Common myeloid progenitor, CD34-positive (primary cell): ENCODE results near the gene DCLRE1B.
"Not testable (repeated sequence)": the region's sequence is repeated elsewhere in the genome, so short reads cannot be mapped to it uniquely, and the experiment has no call there.

Source experiments
- CTCF ChIA-PET: fragments of 350-600 bp; sonication (Branson Sonifier 250); formaldehyde crosslinking; loops from one replicate; lab custom pipeline; 2021; ENCODE audit warnings: antibody characterized with exemption; lab: Charles Lee
- POLR2A ChIA-PET: fragments of 350-600 bp; sonication (Branson Sonifier 250); formaldehyde crosslinking; loops from one replicate; lab custom pipeline; 2021; ENCODE audit warnings: antibody characterized with exemption; lab: Charles Lee
- DNase-seq, 3 donors: peaks; one replicate each; pipeline versions ENCODE4 v3.0.0 to v3.0.0-alpha.2; 2013
- H3K27ac ChIP-seq, 2 experiments: 1 replicate in 1 of 2; 2 replicates in 1 of 2; pipeline ENCODE4 v1.7.0; 2013; ENCODE audit warnings: inconsistent platforms in 2 of 2, low read length in 2 of 2, mild to moderate bottlenecking in 2 of 2, low read depth in 1 of 2, moderate library complexity in 1 of 2; ENCODE audit not compliant: severe bottlenecking in 2 of 2, insufficient read depth in 1 of 2, poor library complexity in 1 of 2
- H3K27me3 ChIP-seq, 5 experiments: replicated peaks in 2 of 5; 1 replicate in 3 of 5; 2 replicates in 2 of 5; pipeline versions ENCODE4 v1.6.1 to v1.7.0; 2013; ENCODE audit warnings: low read length in 4 of 5, mild to moderate bottlenecking in 2 of 5, moderate library complexity in 2 of 5, inconsistent platforms in 1 of 5; ENCODE audit not compliant: insufficient read depth in 5 of 5, control insufficient read depth in 4 of 5
- H3K36me3 ChIP-seq, 4 experiments: 1 replicate in 2 of 4; 2 replicates in 2 of 4; pipeline versions ENCODE4 v1.6.1 to v1.7.0; 2013; ENCODE audit warnings: low read length in 3 of 4, control low read depth in 1 of 4, mild to moderate bottlenecking in 1 of 4; ENCODE audit not compliant: control insufficient read depth in 4 of 4, insufficient read depth in 4 of 4
- H3K4me1 ChIP-seq, 4 experiments: 1 replicate in 3 of 4; 2 replicates in 1 of 4; pipeline versions ENCODE4 v1.6.1 to v1.7.1; 2013; ENCODE audit warnings: low read length in 3 of 4, mild to moderate bottlenecking in 3 of 4, control low read depth in 1 of 4, inconsistent platforms in 1 of 4, moderate library complexity in 1 of 4; ENCODE audit not compliant: control insufficient read depth in 4 of 4, insufficient read depth in 4 of 4; ENCODE audit errors: control extremely low read depth in 1 of 4
- H3K4me3 ChIP-seq, 7 experiments: 1 replicate in 4 of 7; 2 replicates in 3 of 7; pipeline versions ENCODE4 v1.5.1 to v1.7.0; 2013; ENCODE audit warnings: mild to moderate bottlenecking in 7 of 7, low read length in 6 of 7, moderate library complexity in 6 of 7, inconsistent platforms in 2 of 7, low read depth in 2 of 7, control low read depth in 1 of 7; ENCODE audit not compliant: insufficient read depth in 4 of 7, control insufficient read depth in 1 of 7; ENCODE audit errors: extremely low read depth in 1 of 7
- H3K9me3 ChIP-seq, 5 experiments: 1 replicate in 4 of 5; 2 replicates in 1 of 5; pipeline versions ENCODE4 v1.6.1 to v1.7.1; 2013; ENCODE audit warnings: low read length in 4 of 5, mild to moderate bottlenecking in 2 of 5, inconsistent platforms in 1 of 5, low read depth in 1 of 5, moderate library complexity in 1 of 5; ENCODE audit not compliant: control insufficient read depth in 4 of 5, insufficient read depth in 2 of 5; ENCODE audit errors: control extremely low read depth in 1 of 5
- WGBS: methylation state at CpG from one replicate; pipeline ENCODE4 v1.1.5; 2013; ENCODE audit not compliant: insufficient coverage; 5-methylcytosine and 5-hydroxymethylcytosine counted together

DCLRE1B gene

GRCh38 chr1:113945329-113945728 is 40.2 kb downstream of the DCLRE1B start:
- no CpG with 5 or more reads among the region's 1 CpG for WGBS
- POLR2A ChIA-PET: no interaction called here
- H3K27ac ChIP-seq: no peak overlapping the region
- peaks cover 30 to 47% (median 41%) of the 10 kb centered on the region in 4 experiments for H3K4me1 ChIP-seq
- H3K4me3 ChIP-seq: no peak overlapping the region
- no peak for DNase-seq
- CTCF ChIA-PET: interaction anchor here (5.9 to 18.7 kb wide), 3 partner anchors 6 to 110 kb away, joined by 34 to 212 read pairs (median 212); partner anchors contain the start of gene HIPK1
- peaks cover 0 to 5% (median 0%) of the 10 kb centered on the region in 5 experiments for H3K9me3 ChIP-seq
- no peaks in the 10 kb centered on the region for H3K27me3 ChIP-seq
- peaks cover 11 to 41% (median 26%) of the 10 kb centered on the region in 4 experiments for H3K36me3 ChIP-seq

GRCh38 chr1:113946112-113946511 is 41.0 kb downstream of the DCLRE1B start:
- H3K9me3 ChIP-seq: peaks cover 0 to 5% (median 0%) of the 10 kb centered on the region in 5 experiments
- 38% methylated on average over 1 of the region's 1 CpG for WGBS
- ChIA-PET POLR2A (no interaction called here), CTCF (interaction anchor here (0.9 to 12.4 kb wide), 9 partner anchors 10 to 158 kb away, joined by 3 to 212 read pairs (median 5); partner anchors contain the start of genes AP4B1 and HIPK1)
- peaks cover 11 to 33% (median 23%) of the 10 kb centered on the region in 4 experiments for H3K36me3 ChIP-seq
- H3K4me1 ChIP-seq: peaks cover 26 to 39% (median 33%) of the 10 kb centered on the region in 4 experiments
- H3K27ac ChIP-seq: peak overlapping the region in 1 of 2 experiments; percentile 67
- no peak overlapping the region for H3K4me3 ChIP-seq
- DNase-seq: no peak
- no peaks in the 10 kb centered on the region for H3K27me3 ChIP-seq

GRCh38 chr1:113946678-113947387 is 41.7 kb downstream of the DCLRE1B start:
- ChIA-PET POLR2A (interaction anchor here (3.0 kb wide), 1 partner anchor 17 kb away, joined by 22 read pairs; the partner anchor contains the start of gene HIPK1), CTCF (interaction anchor here (0.9 to 12.4 kb wide), 11 partner anchors 11 to 158 kb away, joined by 3 to 212 read pairs (median 4); partner anchors contain the start of genes AP4B1 and HIPK1)
- Histone ChIP-seq H3K9me3 (peaks cover 0 to 5% (median 0%) of the 10 kb centered on the region in 5 experiments), H3K4me3 (peak overlapping the region in 3 of 7 experiments; percentile 19 to 40 (median 35)), H3K27me3 (no peaks in the 10 kb centered on the region), H3K36me3 (peaks cover 8 to 33% (median 23%) of the 10 kb centered on the region in 4 experiments), H3K27ac (peak overlapping the region; percentile 1 to 67), H3K4me1 (peaks cover 26 to 38% (median 31%) of the 10 kb centered on the region in 4 experiments)
- WGBS: 45% methylated on average over 2 of the region's 3 CpGs
- no peak for DNase-seq

- H3K4me1 ChIP-seq: peaks cover 26 to 38% (median 31%) of the 10 kb centered on the region in 4 experiments
- H3K4me3 ChIP-seq: peak overlapping the region in 3 of 7 experiments; percentile 19 to 40 (median 35)
Observed at GRCh38 chr1:113947388-113948107, 42.4 kb downstream of the DCLRE1B start.

GRCh38 chr1:113948151-113948550 is 43.0 kb downstream of the DCLRE1B start:
- peaks cover 26 to 38% (median 31%) of the 10 kb centered on the region in 4 experiments for H3K4me1 ChIP-seq
- CTCF ChIA-PET: interaction anchor here (0.7 to 12.4 kb wide), 10 partner anchors 8 to 113 kb away, joined by 3 to 212 read pairs (median 6); partner anchors contain the start of genes AP4B1 and HIPK1

More at GRCh38 chr1:113947388-113948107, 42.4 kb downstream of the DCLRE1B start:
- Histone ChIP-seq H3K27ac (peak overlapping the region; percentile 1 to 67), H3K36me3 (peaks cover 5 to 29% (median 18%) of the 10 kb centered on the region in 4 experiments), H3K9me3 (peaks cover 0 to 5% (median 0%) of the 10 kb centered on the region in 5 experiments), H3K27me3 (no peaks in the 10 kb centered on the region)
- ChIA-PET POLR2A (interaction anchor here (3.0 kb wide), 1 partner anchor 18 kb away, joined by 22 read pairs; the partner anchor contains the start of gene HIPK1), CTCF (interaction anchor here (0.7 to 12.4 kb wide), 10 partner anchors 8 to 159 kb away, joined by 3 to 212 read pairs (median 5); partner anchors contain the start of genes AP4B1 and HIPK1)
- no peak for DNase-seq
- 0% methylated on average over 1 of the region's 3 CpGs for WGBS

GRCh38 chr1:113949007-113949406 is 43.9 kb downstream of the DCLRE1B start:
- H3K27ac ChIP-seq: peak overlapping the region in 1 of 2 experiments; percentile 5
- DNase-seq: peak; percentile 54 to 69 (median 55)

More at GRCh38 chr1:113948151-113948550, 43.0 kb downstream of the DCLRE1B start:
- not testable (repeated sequence) for DNase-seq, H3K27me3 ChIP-seq, H3K9me3 ChIP-seq
- POLR2A ChIA-PET: interaction anchor here (0.5 to 3.0 kb wide), 3 partner anchors 18 to 31 kb away, joined by 3 to 22 read pairs (median 3); partner anchors contain the start of gene HIPK1
- Histone ChIP-seq H3K27ac (peak overlapping the region in 1 of 2 experiments; percentile 67), H3K4me3 (peak overlapping the region in 1 of 7 experiments; percentile 4), H3K36me3 (peaks cover 5 to 28% (median 16%) of the 10 kb centered on the region in 4 experiments)
- WGBS: 100% methylated on average over 1 of the region's 4 CpGs

More at GRCh38 chr1:113949007-113949406, 43.9 kb downstream of the DCLRE1B start:
- ChIA-PET CTCF (interaction anchor here (1.1 to 12.4 kb wide), 12 partner anchors 10 to 127 kb away, joined by 3 to 212 read pairs (median 4); partner anchors contain the start of gene HIPK1), POLR2A (interaction anchor here (3.0 kb wide), 1 partner anchor 19 kb away, joined by 22 read pairs; the partner anchor contains the start of gene HIPK1)
- peaks cover 10 to 27% (median 16%) of the 10 kb centered on the region in 4 experiments for H3K36me3 ChIP-seq
- WGBS: 97% methylated on average over 5 of the region's 5 CpGs
- no peak overlapping the region for H3K4me3 ChIP-seq
- H3K9me3 ChIP-seq: peaks cover 0 to 5% (median 0%) of the 10 kb centered on the region in 5 experiments
- H3K27me3 ChIP-seq: no peaks in the 10 kb centered on the region
- H3K4me1 ChIP-seq: peaks cover 26 to 38% (median 31%) of the 10 kb centered on the region in 4 experiments
